HUES6 (cell line): ENCODE results near the gene CXCR2.

ENCODE experiments used
- H3K27ac ChIP-seq: 2 replicates; pipeline ENCODE4 v1.7.0; 2013; ENCODE audit warnings: low read depth, mild to moderate bottlenecking, low read length, inconsistent platforms
- H3K27me3 ChIP-seq: 2 replicates; pipeline ENCODE4 v1.6.1; 2013; ENCODE audit warnings: low read length; ENCODE audit not compliant: control insufficient read depth, insufficient read depth
- H3K36me3 ChIP-seq: 2 replicates; pipeline ENCODE4 v1.6.1; 2013; ENCODE audit warnings: low read length; ENCODE audit not compliant: control insufficient read depth, insufficient read depth
- H3K4me1 ChIP-seq: 2 replicates; pipeline ENCODE4 v1.6.1; 2013; ENCODE audit warnings: low read length; ENCODE audit not compliant: control insufficient read depth, insufficient read depth
- H3K4me3 ChIP-seq: 2 replicates; pipeline ENCODE4 v1.5.1; 2013; ENCODE audit warnings: low read depth, low read length
- H3K9ac ChIP-seq: one replicate; pipeline ENCODE4 v1.6.1; 2013; ENCODE audit warnings: mild to moderate bottlenecking, low read length
- H3K9me3 ChIP-seq: 2 replicates; pipeline ENCODE4 v1.6.1; 2013; ENCODE audit warnings: low read depth, low read length; ENCODE audit not compliant: control insufficient read depth, insufficient read depth

Gene CXCR2

DNA sequence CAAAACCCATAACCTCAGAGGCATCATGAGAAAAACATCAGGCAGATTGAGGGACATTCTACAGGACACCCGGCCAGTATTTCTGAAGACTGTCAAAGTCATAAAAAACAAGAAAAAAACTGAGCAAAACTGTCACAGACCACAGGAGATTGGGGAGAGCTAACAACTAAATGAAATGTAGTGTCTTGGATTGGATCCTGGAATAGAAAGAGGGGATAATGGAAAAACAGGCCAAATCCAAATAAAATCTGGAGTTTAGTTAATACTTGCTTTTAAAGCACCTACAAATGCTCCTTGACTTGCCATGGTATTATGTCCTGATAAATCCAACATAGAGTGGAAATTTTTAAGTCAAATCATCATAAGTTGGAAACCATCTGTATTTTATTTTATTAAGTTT is 58.5 kb downstream of the CXCR2 start:
- H3K4me1 ChIP-seq = no peaks in the 10 kb centered on the region
- no peak overlapping the region for H3K27ac ChIP-seq
- no peaks in the 10 kb centered on the region for H3K36me3 ChIP-seq
- H3K9ac ChIP-seq = no peak overlapping the region
- H3K9me3 ChIP-seq = no peaks in the 10 kb centered on the region
- H3K4me3 ChIP-seq = no peak overlapping the region
- no peaks in the 10 kb centered on the region; the same call in 1 of the 2 replicates for H3K27me3 ChIP-seq

DNA sequence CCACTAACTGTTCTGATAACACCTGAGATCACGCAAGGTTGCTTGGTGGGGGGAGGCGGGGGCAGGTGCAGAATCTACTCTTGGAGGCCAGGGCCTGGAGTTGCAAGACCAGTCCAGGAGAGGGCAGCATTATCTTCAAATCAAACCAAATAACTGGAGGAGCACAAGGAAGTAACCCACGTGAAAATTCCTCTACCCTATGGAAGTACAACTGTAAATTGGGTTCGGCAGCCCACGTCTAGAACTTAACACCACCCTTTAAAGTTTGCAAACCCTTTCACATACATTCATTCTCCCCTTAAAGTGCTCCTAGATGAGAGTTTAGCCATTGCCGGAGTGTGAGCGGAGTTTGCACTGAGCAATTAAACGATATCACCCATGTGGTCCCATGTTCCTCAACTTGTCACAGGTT is 60.5 kb downstream of the CXCR2 start:
- no peaks in the 10 kb centered on the region for H3K9me3 ChIP-seq
- H3K4me3 ChIP-seq = no peak overlapping the region
- H3K36me3 ChIP-seq = no peaks in the 10 kb centered on the region
- no peak overlapping the region for H3K27ac ChIP-seq
- no peaks in the 10 kb centered on the region for H3K4me1 ChIP-seq
- no peaks in the 10 kb centered on the region; the same call in 1 of the 2 replicates for H3K27me3 ChIP-seq
- H3K9ac ChIP-seq = no peak overlapping the region
